Omental fat pad (tissue), 4 donors: ENCODE measurements around the gene METTL24. TPM values are rescaled to one million over a fixed set of nuclear protein-coding genes. Genes with fewer than 3 reads are reported as not detected.
"Not testable (repeated sequence)": the region's sequence is repeated elsewhere in the genome, so short reads cannot be mapped to it uniquely, and the experiment has no call there.

Experiments
- ATAC-seq: fragments of 150-250 bp; one replicate; pipeline ENCODE4 v1.9.1; 2016; ENCODE audit warnings: mild to moderate bottlenecking, moderate library complexity; ENCODE audit not compliant: low FRiP score
- DNase-seq: peaks from one replicate; pipeline ENCODE4 v3.0.0-alpha.2; 2019; ENCODE audit warnings: low spot score
- CTCF ChIP-seq, 3 donors: fragments of 450-650 bp; IDR thresholded peaks; one replicate each; pipeline ENCODE4 v1.5.1; 2016 to 2017; ENCODE audit warnings: antibody characterized with exemption in 3 of 3, mild to moderate bottlenecking in 3 of 3, moderate library complexity in 2 of 3
- total RNA-seq, 4 donors: library from RNA; depleted of rRNA; stranded (reverse); fragments of >200 nt; gene quantifications; one replicate each; pipeline ENCODE4 v1.1.0, GENCODE V29; 2016

METTL24 gene
- total RNA-seq, 4 donors from 2014 or later: 2.4 to 6.9 (median 2.7) TPM

- TF ChIP-seq CTCF (IDR thresholded peaks at IDR 0.05): no peak
Measured at GRCh38 chr6:110307368-110307767, 50.8 kb downstream of the METTL24 start.

GRCh38 chr6:110305832-110306231 is 52.3 kb downstream of the METTL24 start:
- ATAC-seq: not testable (repeated sequence)

More at GRCh38 chr6:110307368-110307767, 50.8 kb downstream of the METTL24 start:
- DNase-seq (no peak), ATAC-seq (no peak)

GRCh38 chr6:110303692-110304091 is 54.5 kb downstream of the METTL24 start:
- not testable (repeated sequence) for ATAC-seq, DNase-seq

More at GRCh38 chr6:110305832-110306231, 52.3 kb downstream of the METTL24 start:
- not testable (repeated sequence) for DNase-seq

GRCh38 chr6:110298916-110299315 is 59.2 kb downstream of the METTL24 start:
- ATAC-seq (no peak), DNase-seq (no peak)
- no peak for TF ChIP-seq CTCF (IDR thresholded peaks at IDR 0.05)

GRCh38 chr6:110298411-110298810 is 59.7 kb downstream of the METTL24 start:
- ATAC-seq (no peak), DNase-seq (no peak)
- no peak for TF ChIP-seq CTCF (IDR thresholded peaks at IDR 0.05)

GRCh38 chr6:110296241-110297025 is 61.7 kb downstream of the METTL24 start:
- ATAC-seq (no peak), DNase-seq (no peak)
- no peak for TF ChIP-seq CTCF (IDR thresholded peaks at IDR 0.05)

GRCh38 chr6:110295451-110296165 is 62.5 kb downstream of the METTL24 start:
- no peak for TF ChIP-seq CTCF (IDR thresholded peaks at IDR 0.05)
- no peak for ATAC-seq

More at GRCh38 chr6:110295451-110296165, 62.5 kb downstream of the METTL24 start:
- no peak for DNase-seq
